IMR-90 (cell line): ENCODE measurements around the gene KCNK15. TPM values are rescaled to one million over a fixed set of nuclear protein-coding genes. Genes with fewer than 3 reads are reported as not detected.

ENCODE experiments used
- ATAC-seq: fragments of 200-7000 bp; cut with Tn5 transposase; 2 replicates; pipeline ENCODE4 v1.9.1; 2020; ENCODE audit warnings: low read depth, mild to moderate bottlenecking, moderate library complexity
- BruUV-seq: library from RNA; stranded (reverse); fragments of 400-500 nt; replicated peaks from 2 replicates; lab custom pipeline; 2021; lab: Mats Ljungman, UMichigan
- CTCF ChIA-PET: fragments of 300-600 bp; formaldehyde crosslinking; extraction: SDS; loops from one replicate; lab custom pipeline; 2021; ENCODE audit warnings: antibody characterized with exemption; lab: Yijun Ruan, JAX
- POLR2A ChIA-PET: fragments of 300-600 bp; sonication (Branson Sonifier 250); formaldehyde crosslinking; loops from one replicate; lab custom pipeline; 2022; ENCODE audit warnings: antibody characterized with exemption; ENCODE audit not compliant: unreplicated experiment; lab: Charles Lee
- DNase-seq: peaks from one replicate; pipeline ENCODE4 v3.0.0; 2013
- H2AFZ ChIP-seq: replicated peaks from 2 replicates; pipeline ENCODE3; 2013; ENCODE audit warnings: low read length, mild to moderate bottlenecking; ENCODE audit not compliant: poor library complexity
- H2AK5ac ChIP-seq: 2 replicates; pipeline ENCODE4 v1.6.1; 2013; ENCODE audit warnings: low read depth, low read length, inconsistent platforms
- H2AK9ac ChIP-seq: replicated peaks from 2 replicates; pipeline ENCODE3; 2013; ENCODE audit warnings: mild to moderate bottlenecking, low read depth, low read length, moderate library complexity; ENCODE audit not compliant: poor library complexity
- H2BK120ac ChIP-seq: 2 replicates; pipeline ENCODE4 v1.6.1; 2013; ENCODE audit warnings: low read depth, low read length, inconsistent platforms
- H2BK15ac ChIP-seq: 3 replicates; pipeline ENCODE4 v1.6.1; 2013; ENCODE audit warnings: low read depth, low read length, inconsistent platforms
- H2BK20ac ChIP-seq: 2 replicates; pipeline ENCODE4 v1.6.1; 2013; ENCODE audit warnings: low read depth, mild to moderate bottlenecking, inconsistent platforms, low read length, moderate library complexity
- H2BK5ac ChIP-seq: 2 replicates; pipeline ENCODE4 v1.6.1; 2013; ENCODE audit warnings: mild to moderate bottlenecking, low read depth, low read length, inconsistent platforms; ENCODE audit not compliant: poor library complexity, severe bottlenecking
- H3K14ac ChIP-seq: replicated peaks from 2 replicates; pipeline ENCODE4 v1.6.1; 2013; ENCODE audit warnings: low read depth, low read length, inconsistent platforms
- H3K18ac ChIP-seq: 2 replicates; pipeline ENCODE4 v1.6.1; 2013; ENCODE audit warnings: low read depth, low read length, control low read depth
- H3K23ac ChIP-seq: 2 replicates; pipeline ENCODE4 v1.6.1; 2013; ENCODE audit warnings: low read depth, low read length, inconsistent platforms
- H3K27ac ChIP-seq: 2 replicates; pipeline ENCODE4 v1.5.1; 2013; ENCODE audit warnings: mild to moderate bottlenecking, control low read depth, low read length; ENCODE audit not compliant: insufficient read depth
- H3K27me3 ChIP-seq: 2 replicates; pipeline ENCODE4 v1.6.1; 2013; ENCODE audit warnings: low read length; ENCODE audit not compliant: control insufficient read depth, insufficient read depth
- H3K36me3 ChIP-seq: 2 replicates; pipeline ENCODE4 v1.6.1; 2013; ENCODE audit warnings: low read length, mixed read lengths; ENCODE audit not compliant: control insufficient read depth, insufficient read depth
- H3K4ac ChIP-seq: 2 replicates; pipeline ENCODE4 v1.6.1; 2013; ENCODE audit warnings: low read depth, low read length, inconsistent platforms
- H3K4me1 ChIP-seq: 2 replicates; pipeline ENCODE4 v1.6.1; 2013; ENCODE audit warnings: low read length, mixed read lengths; ENCODE audit not compliant: control insufficient read depth, insufficient read depth
- H3K4me2 ChIP-seq: 2 replicates; pipeline ENCODE4 v1.6.1; 2013; ENCODE audit warnings: low read depth, mild to moderate bottlenecking, control low read depth, low read length, moderate library complexity
- H3K4me3 ChIP-seq: 2 replicates; pipeline ENCODE4 v1.5.1; 2013; ENCODE audit warnings: low read depth, mild to moderate bottlenecking, control low read depth, low read length, moderate library complexity; ENCODE audit not compliant: insufficient read depth
- H3K56ac ChIP-seq: 2 replicates; pipeline ENCODE4 v1.6.1; 2013; ENCODE audit warnings: low read length, inconsistent platforms; ENCODE audit not compliant: insufficient read depth; ENCODE audit errors: extremely low read depth
- H3K79me1 ChIP-seq, 2 experiments: 2 replicates each; pipeline ENCODE4 v1.6.1; 2013; ENCODE audit warnings: low read length in 2 of 2, inconsistent platforms in 1 of 2, low read depth in 1 of 2
- H3K9ac ChIP-seq: 2 replicates; pipeline ENCODE4 v1.6.1; 2013; ENCODE audit warnings: low read depth, low read length, control low read depth
- H3K9me1 ChIP-seq: 2 replicates; pipeline ENCODE4 v1.6.1; 2013; ENCODE audit warnings: low read length, inconsistent platforms; ENCODE audit not compliant: insufficient read depth
- H3K9me3 ChIP-seq: 2 replicates; pipeline ENCODE4 v1.6.1; 2013; ENCODE audit warnings: low read length; ENCODE audit not compliant: control insufficient read depth, insufficient read depth
- H4K20me1 ChIP-seq: 2 replicates; pipeline ENCODE4 v1.6.1; 2013; ENCODE audit warnings: low read length, inconsistent platforms; ENCODE audit not compliant: insufficient read depth
- H4K5ac ChIP-seq: 2 replicates; pipeline ENCODE4 v1.6.1; 2013; ENCODE audit warnings: mild to moderate bottlenecking, low read depth, low read length, control low read depth
- H4K8ac ChIP-seq, 2 experiments: 2 replicates each; pipeline ENCODE4 v1.6.1; 2013; ENCODE audit warnings: low read depth in 2 of 2, low read length in 2 of 2, control low read depth in 1 of 2, inconsistent platforms in 1 of 2
- H4K91ac ChIP-seq: 2 replicates; pipeline ENCODE4 v1.6.1; 2013; ENCODE audit warnings: low read depth, low read length, inconsistent platforms; ENCODE audit not compliant: insufficient read depth
- BHLHE40 ChIP-seq: fragments of 150-350 bp; IDR thresholded peaks from 2 replicates; pipeline ENCODE4 v1.6.1; 2016; ENCODE audit warnings: mild to moderate bottlenecking, low read depth, low read length
- CEBPB ChIP-seq: IDR thresholded peaks from 2 replicates; pipeline ENCODE4 v1.6.1; 2012; ENCODE audit warnings: low read depth, low read length, improper control_type of control experiment
- CTCF ChIP-seq: conservative IDR thresholded peaks from 2 replicates; pipeline ENCODE4 v1.5.1; 2012; ENCODE audit warnings: mild to moderate bottlenecking, low read depth, low read length, improper control_type of control experiment
- FOS ChIP-seq: fragments of 150-350 bp; IDR thresholded peaks from 2 replicates; pipeline ENCODE4 v1.6.1; 2016; ENCODE audit warnings: low read depth, low read length
- MAFK ChIP-seq: IDR thresholded peaks from 2 replicates; pipeline ENCODE4 v1.6.1; 2012; ENCODE audit warnings: low read depth, low read length, improper control_type of control experiment
- MAZ ChIP-seq: IDR thresholded peaks from 2 replicates; pipeline ENCODE4 v1.6.1; 2012; ENCODE audit warnings: low read depth, mild to moderate bottlenecking, low read length, improper control_type of control experiment, moderate library complexity, borderline replicate concordance
- POLR2A ChIP-seq: IDR thresholded peaks from 2 replicates; pipeline ENCODE4 v1.6.1; 2012; ENCODE audit warnings: mild to moderate bottlenecking, low read depth, low read length
- RAD21 ChIP-seq: IDR thresholded peaks from 2 replicates; pipeline ENCODE4 v1.6.1; 2012; ENCODE audit warnings: low read length, improper control_type of control experiment
- RCOR1 ChIP-seq: IDR thresholded peaks from 2 replicates; pipeline ENCODE4 v1.6.1; 2012; ENCODE audit warnings: mild to moderate bottlenecking, low read length, improper control_type of control experiment; ENCODE audit not compliant: insufficient replicate concordance
- RFX5 ChIP-seq: IDR thresholded peaks from 2 replicates; pipeline ENCODE4 v1.8.0; 2012; ENCODE audit warnings: low read depth, mild to moderate bottlenecking, low read length, moderate library complexity
- SMC3 ChIP-seq: fragments of 150-350 bp; IDR thresholded peaks from 2 replicates; pipeline ENCODE4 v1.6.1; 2016; ENCODE audit warnings: low read depth, mild to moderate bottlenecking, antibody characterized with exemption, low read length, moderate library complexity
- WGBS, 2 experiments: methylation state at CpG; one replicate each; pipeline versions ENCODE4 v1.1.5 to v1.1.7; 2013; ENCODE audit warnings: missing lambda C conversion rate in 2 of 2; ENCODE audit not compliant: insufficient read length in 1 of 2; ENCODE audit errors: extremely low coverage in 2 of 2; 5-methylcytosine and 5-hydroxymethylcytosine counted together
- dilution Hi-C: fragments of 300-500 bp; cut with HindIII; formaldehyde crosslinking; loops from one replicate; pipeline ENCODE4 v1.14.3; 2018; ENCODE audit warnings: low sequenced_read_pairs; ENCODE audit not compliant: unreplicated experiment
- in situ Hi-C: fragments of 300-500 bp; cut with MboI; formaldehyde crosslinking; loops from 3 replicates; pipeline ENCODE4 v1.14.3; 2019; ENCODE audit warnings: low sequenced_read_pairs, inconsistent platforms, mixed read lengths
- intact Hi-C: fragments of 100-400 bp; cut with micrococcal nuclease; formaldehyde crosslinking; loops from 2 replicates; pipeline ENCODE4 v1.10.0; 2022
- polyA plus RNA-seq, 3 experiments: library from polyadenylated mRNA; depleted of rRNA; stranded (reverse); fragments of >200 nt; gene quantifications; 2 replicates each; pipeline ENCODE4 v1.2.3, GENCODE V29; 2012; ENCODE audit warnings: low replicate concordance in 1 of 3
- total RNA-seq: library from RNA; depleted of rRNA; stranded (reverse); fragments of >200 nt; gene quantifications from 2 replicates; pipeline ENCODE4 v1.2.3, GENCODE V29; 2012
- TF ChIP-seq, protein P1 (sequence below): fragments of 150-350 bp; IDR thresholded peaks from 2 replicates; pipeline ENCODE4 v1.6.1; 2016; ENCODE audit warnings: low read depth, mild to moderate bottlenecking, low read length, moderate library complexity, borderline replicate concordance

Gene KCNK15
- total and polyA plus RNA-seq, 2 of the 4 experiments (the other 2 are of a cell fraction): not detected

GRCh38 chr20:44785768-44786167 is 40.1 kb downstream of the KCNK15 start:
- ATAC-seq (no peak), DNase-seq (no peak)
- H3K23ac ChIP-seq: no peak overlapping the region
- WGBS, 2 experiments: no CpG with 5 or more reads among the region's 1 CpG
- H2AK5ac ChIP-seq: no peak overlapping the region
- no peak overlapping the region for H2AFZ ChIP-seq
- H2BK20ac ChIP-seq: no peak overlapping the region
- H3K14ac ChIP-seq: no peak overlapping the region
- no peak for TF ChIP-seq BHLHE40
- TF ChIP-seq MAFK: no peak
- TF ChIP-seq CEBPB: no peak
- TF ChIP-seq RFX5: no peak
- TF ChIP-seq RCOR1: no peak
- TF ChIP-seq SMC3: no peak
- no peak for TF ChIP-seq RAD21
- TF ChIP-seq, protein P1, sequence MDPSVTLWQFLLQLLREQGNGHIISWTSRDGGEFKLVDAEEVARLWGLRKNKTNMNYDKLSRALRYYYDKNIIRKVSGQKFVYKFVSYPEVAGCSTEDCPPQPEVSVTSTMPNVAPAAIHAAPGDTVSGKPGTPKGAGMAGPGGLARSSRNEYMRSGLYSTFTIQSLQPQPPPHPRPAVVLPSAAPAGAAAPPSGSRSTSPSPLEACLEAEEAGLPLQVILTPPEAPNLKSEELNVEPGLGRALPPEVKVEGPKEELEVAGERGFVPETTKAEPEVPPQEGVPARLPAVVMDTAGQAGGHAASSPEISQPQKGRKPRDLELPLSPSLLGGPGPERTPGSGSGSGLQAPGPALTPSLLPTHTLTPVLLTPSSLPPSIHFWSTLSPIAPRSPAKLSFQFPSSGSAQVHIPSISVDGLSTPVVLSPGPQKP: no peak
- no peak for TF ChIP-seq MAZ
- TF ChIP-seq FOS: no peak
- no peak for TF ChIP-seq CTCF
- no peak for TF ChIP-seq POLR2A
- H4K8ac ChIP-seq: no peak overlapping the region
- ChIA-PET CTCF (interaction anchor here (0.6 kb wide), 1 partner anchor 78 kb away, joined by 3 read pairs; no protein-coding TSS in a partner anchor), POLR2A (interaction anchor here (0.5 kb wide), 1 partner anchor 64 kb away, joined by 16 read pairs; no protein-coding TSS in a partner anchor)
- no peaks in the 10 kb centered on the region for H3K4me1 ChIP-seq
- H3K18ac ChIP-seq: no peak overlapping the region
- no TSS peak for BruUV-seq
- H3K4me3 ChIP-seq: no peak overlapping the region
- intact Hi-C loops (no loop called here), in situ Hi-C loops (no loop called here), dilution Hi-C loops (no loop called here)
- H3K27ac ChIP-seq: no peak overlapping the region
- no peak overlapping the region for H2BK120ac ChIP-seq
- H2BK15ac ChIP-seq: no peak overlapping the region
- no peak overlapping the region for H3K4ac ChIP-seq
- H3K9me3 ChIP-seq: no peaks in the 10 kb centered on the region
- no peaks in the 10 kb centered on the region for H3K9me1 ChIP-seq
- H3K27me3 ChIP-seq: no peaks in the 10 kb centered on the region; the same call in none of the 2 replicates
- no peaks in the 10 kb centered on the region for H3K79me1 ChIP-seq
- no peaks in the 10 kb centered on the region for H3K36me3 ChIP-seq
- no peak overlapping the region for H4K5ac ChIP-seq
- no peak overlapping the region for H3K56ac ChIP-seq
- H3K4me2 ChIP-seq: no peak overlapping the region
- no peak overlapping the region for H4K91ac ChIP-seq
- H2AK9ac ChIP-seq: no peak overlapping the region
- no peak overlapping the region for H2BK5ac ChIP-seq
- no peak overlapping the region for H3K9ac ChIP-seq
- H4K20me1 ChIP-seq: no peaks in the 10 kb centered on the region
